Measurements from ENCODE around the gene MUC3A.
A peak's percentile ranks its signal among the peaks of the same experiment; 100 is the strongest.
"Not testable (repeated sequence)": the region's sequence is repeated elsewhere in the genome, so short reads cannot be mapped to it uniquely, and the experiment has no call there.

MUC3A gene

DNA sequence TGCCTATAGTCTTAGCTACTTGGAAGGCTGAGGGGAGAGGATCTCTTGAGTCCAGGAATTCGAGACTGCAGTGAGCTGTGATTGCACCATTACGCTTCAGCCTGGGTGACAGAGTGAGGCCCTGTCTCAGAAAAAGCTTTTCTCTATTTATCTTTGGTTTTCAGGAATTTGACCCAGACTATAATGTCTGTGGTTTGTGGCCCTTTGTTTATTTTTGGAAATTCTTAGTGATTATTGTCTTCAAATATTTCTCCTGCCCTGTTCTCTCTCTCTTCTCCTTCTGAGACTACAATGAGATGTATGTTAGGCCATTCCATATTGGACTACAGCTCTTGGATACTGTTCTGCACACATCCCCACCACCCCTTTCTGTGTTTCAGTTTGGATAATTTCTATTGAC lies 24.7 kb downstream of the MUC3A start:
- no peak for DNase-seq (ENCODE audit: low read depth)

DNA sequence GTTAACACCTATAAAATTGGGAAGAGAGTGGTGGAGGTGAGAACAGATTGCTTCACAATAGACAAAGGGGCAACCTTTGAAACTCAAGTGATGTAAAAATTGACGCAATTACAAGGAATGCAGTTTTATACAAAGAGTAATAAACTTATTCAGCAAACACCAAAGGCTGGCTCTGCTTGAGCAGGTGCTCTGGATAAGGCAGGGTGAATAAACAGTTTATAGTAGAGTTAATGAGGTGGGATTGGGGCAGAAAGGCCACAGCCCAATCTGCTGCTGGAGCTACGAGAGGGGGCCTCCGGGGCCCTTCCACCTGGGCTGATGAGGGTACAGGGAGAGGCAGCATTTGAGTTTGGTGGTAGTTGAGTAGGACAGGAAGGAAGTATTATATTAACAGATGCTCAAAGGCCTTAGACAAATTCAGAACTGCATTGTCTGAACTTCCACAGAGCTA lies 26.1 kb downstream of the MUC3A start:
- DNase-seq (ENCODE audit: low read depth): no peak

DNA sequence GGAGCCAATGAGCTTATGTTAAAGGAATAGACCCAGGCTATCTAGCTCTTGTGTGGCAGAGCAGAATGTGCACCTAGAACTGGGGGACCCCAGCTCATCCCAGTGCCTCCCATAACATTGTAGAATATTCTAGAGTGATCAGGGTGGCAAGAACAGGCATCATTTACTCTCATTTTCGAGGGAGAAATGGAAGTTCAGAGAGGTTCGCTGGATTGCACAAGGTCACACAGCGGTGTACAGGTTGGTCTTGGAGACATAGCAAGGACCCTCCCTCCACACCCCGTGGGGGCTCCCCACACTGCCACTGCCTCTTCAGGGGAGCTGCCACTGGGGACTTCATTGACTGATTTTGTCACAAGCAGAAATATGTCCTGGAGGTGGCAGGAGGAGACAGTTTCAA lies 29.0 kb downstream of the MUC3A start:
- DNase-seq (ENCODE audit: low read depth): no peak

DNA sequence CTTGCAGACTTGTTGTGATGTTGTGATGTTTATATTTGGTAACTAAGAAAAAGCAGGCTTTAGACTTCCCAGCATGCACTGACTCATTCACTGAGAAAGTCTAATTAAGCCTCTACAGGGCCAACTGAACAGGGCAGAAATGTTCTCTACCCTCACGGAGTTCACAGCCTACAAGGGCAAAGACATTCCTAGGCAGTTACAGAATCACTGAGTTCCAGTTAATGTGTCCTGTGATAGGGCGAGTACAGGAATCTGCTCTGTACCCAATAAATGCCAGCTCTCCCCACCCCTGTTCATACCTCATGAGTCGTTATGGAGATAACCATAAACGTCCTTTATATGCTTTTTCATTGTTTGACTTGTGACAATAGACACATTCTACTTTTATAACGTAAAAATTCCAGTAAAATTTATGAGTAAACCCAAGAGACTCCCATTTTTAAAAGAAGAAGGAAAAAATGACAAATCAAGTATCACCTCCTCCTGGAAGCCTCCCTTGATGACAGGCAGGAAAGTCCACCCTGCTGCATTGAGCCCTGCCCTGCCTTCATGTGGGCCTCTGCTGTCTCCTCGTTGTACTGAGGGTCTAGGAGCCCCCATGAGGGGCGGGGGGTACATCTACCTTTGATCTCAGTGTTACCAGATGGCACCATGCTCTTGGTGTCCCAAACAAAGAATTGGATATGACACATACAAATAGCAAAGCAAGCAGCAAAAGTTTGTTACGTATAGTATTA lies 34.3 kb downstream of the MUC3A start:
- DNase-seq (ENCODE audit: low read depth): no peak

DNA sequence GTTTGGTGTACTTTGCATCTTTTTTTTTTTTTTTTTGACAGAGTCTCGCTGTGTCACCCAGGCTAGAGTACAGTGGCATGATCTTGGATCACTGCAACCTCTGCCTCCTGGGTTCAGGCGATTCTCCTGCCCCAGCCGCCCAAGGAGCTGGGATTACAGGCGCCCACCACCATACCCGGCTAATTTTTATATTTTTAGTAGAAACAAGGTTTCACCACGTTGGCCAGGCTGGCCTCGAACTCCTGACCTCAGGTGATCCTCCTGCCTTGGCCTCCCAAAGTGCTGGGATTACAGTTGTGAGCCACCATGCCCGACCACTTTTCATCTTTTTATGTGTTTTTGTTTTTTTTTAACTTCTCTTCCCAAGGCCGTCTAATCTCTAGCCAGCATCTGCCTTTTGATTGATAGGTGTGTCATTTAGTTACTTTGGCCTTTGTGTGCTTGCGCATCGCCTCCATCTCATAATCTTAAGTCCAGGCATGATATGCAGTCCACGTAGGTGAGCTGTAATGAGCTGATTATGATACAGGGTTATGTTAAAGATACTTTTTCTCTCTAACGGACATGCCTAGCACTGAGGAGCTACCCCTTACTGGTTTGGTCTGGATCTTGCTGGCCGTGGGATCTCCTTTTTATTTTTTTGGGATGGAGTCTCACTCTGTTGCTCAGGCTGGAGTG lies 35.0 kb downstream of the MUC3A start:
- DNase-seq (ENCODE audit: low read depth): not testable (repeated sequence)

DNA sequence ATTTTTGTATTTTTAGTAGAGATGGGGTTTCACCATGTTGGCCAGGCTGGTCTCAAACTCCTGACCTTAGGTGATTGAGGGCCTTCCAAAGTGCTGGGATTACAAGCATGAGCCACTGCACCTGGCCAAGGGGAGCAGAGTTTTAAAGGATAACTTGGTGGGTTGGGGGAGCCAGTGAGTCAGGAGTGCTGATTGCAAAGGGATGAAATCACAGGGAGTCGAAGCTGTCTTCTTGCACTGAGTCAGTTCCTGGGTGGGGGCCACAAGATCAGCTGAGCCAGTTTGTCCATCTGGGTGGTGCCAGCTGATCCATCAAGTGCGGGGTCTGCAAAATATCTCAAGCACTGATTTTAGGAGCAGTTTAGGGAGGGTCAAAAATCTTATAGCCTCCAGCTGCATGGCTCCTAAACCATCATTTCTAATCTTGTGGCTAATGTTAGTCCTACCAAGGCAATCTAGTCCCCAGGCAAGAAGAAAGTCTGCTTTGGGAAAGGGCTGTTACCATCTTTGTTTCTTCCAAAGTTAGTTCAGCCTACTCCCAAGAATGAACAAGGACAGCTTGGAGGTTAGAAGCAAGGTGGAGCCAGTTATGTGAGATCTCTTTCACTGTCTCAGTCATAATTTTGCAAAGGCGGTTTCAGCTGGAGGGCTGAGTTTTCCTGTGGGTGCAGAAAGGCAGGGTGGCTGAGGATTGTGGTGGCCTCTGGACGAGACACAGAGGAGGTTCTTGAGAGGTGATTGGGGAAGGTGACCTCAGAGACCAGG lies 35.9 kb downstream of the MUC3A start:
- DNase-seq (ENCODE audit: low read depth): not testable (repeated sequence)

DNA sequence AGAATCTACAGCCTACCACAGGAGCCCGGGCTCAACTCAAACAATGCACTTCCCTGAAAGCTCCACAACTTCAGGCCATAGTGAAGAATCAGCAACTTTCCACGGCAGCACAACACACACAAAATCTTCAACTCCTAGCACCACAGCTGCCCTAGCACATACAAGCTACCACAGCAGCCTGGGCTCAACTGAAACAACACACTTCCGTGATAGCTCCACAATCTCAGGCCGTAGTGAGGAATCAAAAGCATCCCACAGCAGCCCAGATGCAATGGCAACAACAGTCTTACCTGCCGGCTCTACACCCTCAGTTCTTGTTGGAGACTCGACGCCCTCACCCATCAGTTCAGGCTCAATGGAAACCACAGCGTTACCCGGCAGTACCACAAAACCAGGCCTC lies 42.3 kb downstream of the MUC3A start:
- DNase-seq (ENCODE audit: low read depth): no peak

DNA sequence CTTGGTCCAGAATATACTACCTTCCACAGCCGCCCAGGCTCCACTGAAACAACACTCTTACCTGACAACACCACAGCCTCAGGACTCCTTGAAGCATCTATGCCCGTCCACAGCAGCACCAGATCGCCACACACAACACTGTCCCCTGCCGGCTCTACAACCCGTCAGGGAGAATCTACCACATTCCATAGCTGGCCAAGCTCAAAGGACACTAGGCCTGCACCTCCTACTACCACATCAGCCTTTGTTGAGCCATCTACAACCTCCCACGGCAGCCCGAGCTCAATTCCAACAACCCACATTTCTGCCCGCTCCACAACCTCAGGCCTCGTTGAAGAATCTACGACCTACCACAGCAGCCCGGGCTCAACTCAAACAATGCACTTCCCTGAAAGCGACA lies 42.9 kb downstream of the MUC3A start:
- DNase-seq (ENCODE audit: low read depth): not testable (repeated sequence)

DNA sequence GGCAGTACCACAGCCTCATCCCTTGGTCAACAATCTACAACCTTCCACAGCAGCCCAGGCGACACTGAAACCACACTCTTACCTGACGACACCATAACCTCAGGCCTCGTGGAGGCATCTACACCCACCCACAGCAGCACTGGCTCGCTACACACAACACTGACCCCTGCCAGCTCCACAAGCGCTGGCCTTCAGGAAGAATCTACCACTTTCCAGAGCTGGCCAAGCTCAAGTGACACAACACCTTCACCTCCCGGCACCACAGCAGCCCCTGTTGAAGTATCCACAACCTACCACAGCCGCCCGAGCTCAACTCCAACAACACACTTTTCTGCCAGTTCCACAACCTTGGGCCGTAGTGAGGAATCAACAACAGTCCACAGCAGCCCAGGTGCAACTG lies 45.3 kb downstream of the MUC3A start:
- DNase-seq (ENCODE audit: low read depth): not testable (repeated sequence)

DNA sequence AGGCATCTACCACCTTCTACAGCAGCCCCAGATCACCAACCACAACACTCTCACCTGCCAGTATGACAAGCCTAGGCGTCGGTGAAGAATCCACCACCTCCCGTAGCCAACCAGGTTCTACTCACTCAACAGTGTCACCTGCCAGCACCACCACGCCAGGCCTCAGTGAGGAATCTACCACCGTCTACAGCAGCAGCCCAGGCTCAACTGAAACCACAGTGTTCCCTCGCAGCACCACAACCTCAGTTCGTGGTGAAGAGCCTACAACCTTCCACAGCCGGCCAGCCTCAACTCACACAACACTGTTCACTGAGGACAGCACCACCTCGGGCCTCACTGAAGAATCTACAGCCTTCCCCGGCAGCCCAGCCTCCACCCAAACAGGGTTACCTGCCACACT lies 49.2 kb downstream of the MUC3A start:
- not testable (repeated sequence) for DNase-seq (ENCODE audit: low read depth)

DNA sequence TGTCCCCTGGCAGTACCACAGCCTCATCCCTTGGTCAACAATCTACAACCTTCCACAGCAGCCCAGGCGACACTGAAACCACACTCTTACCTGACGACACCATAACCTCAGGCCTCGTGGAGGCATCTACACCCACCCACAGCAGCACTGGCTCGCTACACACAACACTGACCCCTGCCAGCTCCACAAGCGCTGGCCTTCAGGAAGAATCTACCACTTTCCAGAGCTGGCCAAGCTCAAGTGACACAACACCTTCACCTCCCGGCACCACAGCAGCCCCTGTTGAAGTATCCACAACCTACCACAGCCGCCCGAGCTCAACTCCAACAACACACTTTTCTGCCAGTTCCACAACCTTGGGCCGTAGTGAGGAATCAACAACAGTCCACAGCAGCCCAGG lies 50.0 kb downstream of the MUC3A start:
- not testable (repeated sequence) for DNase-seq (ENCODE audit: low read depth)

DNA sequence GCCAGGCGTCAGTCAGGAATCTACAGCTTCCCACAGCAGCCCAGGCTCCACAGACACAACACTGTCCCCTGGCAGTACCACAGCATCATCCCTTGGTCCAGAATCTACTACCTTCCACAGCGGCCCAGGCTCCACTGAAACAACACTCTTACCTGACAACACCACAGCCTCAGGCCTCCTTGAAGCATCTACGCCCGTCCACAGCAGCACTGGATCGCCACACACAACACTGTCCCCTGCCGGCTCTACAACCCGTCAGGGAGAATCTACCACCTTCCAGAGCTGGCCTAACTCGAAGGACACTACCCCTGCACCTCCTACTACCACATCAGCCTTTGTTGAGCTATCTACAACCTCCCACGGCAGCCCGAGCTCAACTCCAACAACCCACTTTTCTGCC lies 50.7 kb downstream of the MUC3A start:
- not testable (repeated sequence) for DNase-seq (ENCODE audit: low read depth)

DNA sequence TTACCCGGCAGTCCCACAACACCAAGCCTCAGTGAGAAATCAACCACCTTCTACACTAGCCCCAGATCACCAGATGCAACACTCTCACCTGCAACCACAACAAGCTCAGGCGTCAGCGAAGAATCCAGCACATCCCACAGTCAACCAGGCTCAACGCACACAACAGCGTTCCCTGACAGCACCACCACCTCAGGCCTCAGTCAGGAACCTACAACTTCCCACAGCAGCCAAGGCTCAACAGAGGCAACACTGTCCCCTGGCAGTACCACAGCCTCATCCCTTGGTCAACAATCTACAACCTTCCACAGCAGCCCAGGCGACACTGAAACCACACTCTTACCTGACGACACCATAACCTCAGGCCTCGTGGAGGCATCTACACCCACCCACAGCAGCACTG lies 53.0 kb downstream of the MUC3A start:
- not testable (repeated sequence) for DNase-seq (ENCODE audit: low read depth)

DNA sequence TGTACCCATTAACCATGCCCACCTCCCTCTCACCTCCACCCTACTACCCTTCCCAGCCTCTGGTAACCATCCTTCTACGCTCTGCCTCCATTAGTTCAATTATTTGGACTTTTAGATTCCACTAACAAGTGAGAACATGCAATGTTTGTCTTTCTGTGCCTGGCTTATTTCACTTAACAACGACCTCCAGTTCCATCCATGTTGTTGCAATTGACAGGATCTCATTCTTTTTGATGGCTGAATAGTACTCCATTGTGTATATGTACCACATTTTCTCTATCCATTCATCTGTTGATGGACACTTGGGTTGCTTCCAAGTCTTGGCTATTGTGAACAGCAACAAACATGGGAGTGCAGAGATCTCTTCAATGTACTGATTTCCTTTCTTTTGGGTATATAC lies 58.0 kb downstream of the MUC3A start:
- DNase-seq (ENCODE audit: low read depth): not testable (repeated sequence)

DNA sequence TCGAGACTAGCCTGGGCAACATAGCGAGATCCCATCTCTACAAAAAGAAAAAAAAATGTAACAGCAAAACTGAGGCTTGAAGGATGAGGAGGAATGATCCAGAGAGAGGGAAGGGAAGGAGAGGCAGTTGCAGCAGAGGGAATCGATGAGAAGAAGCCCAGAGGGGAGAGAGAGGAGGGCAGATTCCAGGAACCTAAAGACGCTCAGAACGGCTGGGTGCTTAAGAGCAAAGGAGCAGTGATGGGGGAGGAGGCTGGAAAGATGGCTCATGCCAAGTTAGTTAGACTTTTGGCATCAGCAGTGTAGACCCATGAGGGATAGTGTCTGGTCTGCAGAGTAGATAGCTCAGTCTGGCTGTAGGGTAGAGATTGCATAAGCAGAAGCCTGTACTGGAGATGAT lies 60.3 kb downstream of the MUC3A start:
- no peak for DNase-seq (ENCODE audit: low read depth)

DNA sequence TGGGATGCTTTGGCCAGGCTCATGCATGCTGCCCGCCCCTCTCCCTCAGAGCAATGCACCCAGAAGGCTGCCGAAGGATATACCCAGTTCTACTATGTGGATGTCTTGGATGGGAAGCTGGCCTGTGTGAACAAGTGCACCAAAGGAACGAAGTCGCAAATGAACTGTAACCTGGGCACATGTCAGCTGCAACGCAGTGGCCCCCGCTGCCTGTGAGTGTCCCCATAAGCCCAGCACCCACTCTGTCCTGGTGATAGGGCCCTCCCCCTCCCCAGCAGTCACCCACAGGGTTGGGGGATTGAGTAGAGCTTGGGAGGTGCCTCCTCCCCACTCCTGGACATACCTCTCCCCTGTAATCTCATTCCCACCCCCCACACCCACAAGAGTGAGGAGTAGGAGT lies 63.6 kb downstream of the MUC3A start:
- DNase-seq (ENCODE audit: low read depth): no peak

DNA sequence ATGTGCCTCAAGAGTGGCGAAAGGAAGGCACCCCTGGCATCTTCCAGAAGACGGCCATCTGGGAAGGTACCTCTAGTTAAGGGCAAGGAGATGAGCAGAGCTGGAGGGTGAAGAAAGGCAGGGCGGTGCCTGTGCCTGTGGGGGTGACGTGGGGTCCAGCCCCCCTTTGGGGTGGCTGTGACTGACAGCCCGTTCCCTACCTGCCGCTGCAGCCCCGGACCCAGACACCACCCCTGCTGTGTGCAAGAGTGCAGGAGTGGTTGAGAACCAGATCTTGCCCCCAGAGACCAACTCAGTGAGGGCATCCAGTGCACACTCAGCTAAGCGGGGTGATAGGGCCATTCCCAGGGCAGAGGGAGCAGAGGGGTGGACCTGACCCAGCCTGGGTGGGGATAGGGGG lies 66.3 kb downstream of the MUC3A start:
- DNase-seq (ENCODE audit: low read depth): no peak

DNA sequence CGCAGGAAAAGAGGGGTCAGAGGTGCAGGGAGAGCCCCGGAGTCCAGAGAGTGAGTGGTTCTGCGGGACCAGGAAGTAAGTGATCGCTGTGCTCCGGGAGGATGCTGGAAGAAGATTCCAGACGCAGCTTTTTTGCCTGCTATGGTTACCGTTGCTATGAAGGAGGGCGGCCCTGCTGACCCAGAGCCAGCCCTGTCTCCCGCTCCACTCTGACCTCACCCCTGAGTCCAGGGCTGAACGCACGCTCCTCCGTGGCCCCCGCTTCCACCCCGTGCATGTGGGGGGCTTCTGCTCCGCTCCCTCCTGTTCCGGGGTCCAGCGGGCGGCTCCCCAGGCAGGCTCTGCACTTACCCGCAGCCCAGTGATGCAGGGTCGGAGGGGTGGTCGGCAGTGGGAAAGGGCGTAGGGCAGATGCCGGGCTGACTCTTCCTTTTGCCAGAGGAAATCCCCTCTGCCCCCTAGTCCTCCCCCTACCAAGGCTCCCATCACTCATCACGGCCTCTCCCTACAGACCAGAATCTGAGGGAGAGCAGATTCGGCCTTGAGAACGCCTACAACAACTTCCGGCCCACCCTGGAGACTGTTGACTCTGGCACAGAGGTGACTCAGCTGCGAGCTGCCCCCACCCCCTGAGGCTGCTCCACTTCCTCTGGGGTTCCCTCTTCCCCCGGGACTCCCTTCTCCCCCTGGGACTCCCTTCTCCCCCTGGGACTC lies 67.9 kb downstream of the MUC3A start:
- DNase-seq (ENCODE audit: low read depth): peak; percentile 45
